ENCODE results near the gene CAPN15.
"Not testable (repeated sequence)": the region's sequence is repeated elsewhere in the genome, so short reads cannot be mapped to it uniquely, and the experiment has no call there.

Gene CAPN15

DNA sequence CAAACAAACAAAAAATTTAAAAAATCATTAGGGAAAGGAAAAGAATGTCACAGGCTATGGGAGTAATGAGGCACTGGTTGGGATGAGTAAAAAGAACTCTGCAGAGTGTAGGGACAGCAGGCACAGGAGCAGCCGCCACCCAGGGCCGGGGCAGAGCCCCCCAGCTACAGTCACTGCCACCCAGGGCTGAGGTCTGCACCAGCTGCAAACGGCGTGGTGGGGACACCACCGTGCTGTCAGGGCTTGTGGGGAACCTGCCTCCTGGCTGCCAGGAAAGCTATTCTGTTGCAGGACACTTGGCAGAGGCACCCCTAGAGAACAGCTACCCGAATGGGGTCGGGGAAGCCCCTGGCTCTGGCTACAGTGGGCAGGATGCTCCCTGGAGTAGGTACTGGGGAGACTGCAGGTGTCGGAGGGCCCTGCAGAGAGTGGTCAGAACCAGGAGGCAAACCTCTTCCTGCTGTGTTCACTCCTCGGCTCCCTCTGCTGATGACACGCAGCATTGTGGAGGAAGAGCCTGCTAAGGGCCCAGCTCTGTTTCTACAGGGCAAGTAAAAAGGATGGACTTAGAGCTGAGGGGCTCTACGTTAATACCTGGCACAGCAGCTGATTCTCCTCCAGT, 32.3 kb upstream of the CAPN15 start:
- Histone ChIP-seq H3K27me3 (ENCODE audit: insufficient read depth, low read length) (no peaks in the 10 kb centered on the region), H3K27ac (ENCODE audit: low read depth, low read length) (no peak overlapping the region), H2AFZ (ENCODE audit: low read length, unreplicated experiment) (no peak overlapping the region), H3K36me3 (ENCODE audit: insufficient read depth, low read length) (no peaks in the 10 kb centered on the region), H3K4me3 (ENCODE audit: low read depth, low read length) (no peak overlapping the region), H3K4me1 (ENCODE audit: control insufficient read depth, insufficient read depth, low read length, unreplicated experiment) (no peaks in the 10 kb centered on the region), H3K79me2 (ENCODE audit: control insufficient read depth, insufficient read depth, low read length, unreplicated experiment) (no peaks in the 10 kb centered on the region)

DNA sequence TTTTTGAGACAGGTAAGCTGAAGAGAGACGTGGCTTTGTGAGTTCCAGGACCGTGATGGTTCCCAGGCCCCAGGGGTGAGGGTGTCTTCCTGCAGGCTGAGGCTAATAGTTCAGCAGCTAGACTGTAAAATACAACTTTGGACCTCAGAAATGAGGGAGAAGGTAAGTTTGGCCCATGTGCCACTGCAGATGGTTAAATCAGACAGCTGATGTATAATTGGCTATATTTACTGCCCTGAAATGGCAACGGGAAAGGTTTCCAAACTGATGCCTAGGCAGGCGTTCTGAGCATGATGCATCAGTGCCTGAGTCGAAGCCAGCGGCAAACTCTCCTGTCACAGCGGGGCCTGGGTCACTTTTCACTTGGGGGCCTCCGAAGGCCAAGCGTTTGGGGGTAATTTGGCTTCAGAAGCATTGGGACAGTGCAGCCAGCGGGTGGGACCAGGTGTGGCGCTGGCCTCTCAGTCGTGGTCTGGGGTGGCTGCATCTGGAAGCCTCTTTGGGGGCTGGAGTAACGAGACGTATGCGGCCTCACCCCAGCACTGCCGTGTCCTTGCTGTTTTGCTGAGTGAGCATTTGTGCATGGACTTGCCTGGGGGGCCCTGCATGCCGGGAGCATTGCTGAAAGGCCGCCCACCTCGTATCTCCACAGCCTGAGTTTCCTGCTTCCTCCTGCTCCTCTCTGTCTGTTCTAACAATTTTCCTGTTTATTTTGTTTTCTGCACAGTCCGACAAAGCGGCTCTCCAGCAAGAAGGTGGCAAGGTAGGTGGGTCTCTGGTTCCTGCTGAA, 31.2 kb upstream of the CAPN15 start:
- Histone ChIP-seq H2AFZ (ENCODE audit: low read length, unreplicated experiment) (no peak overlapping the region), H3K36me3 (ENCODE audit: insufficient read depth, low read length) (no peaks in the 10 kb centered on the region)

DNA sequence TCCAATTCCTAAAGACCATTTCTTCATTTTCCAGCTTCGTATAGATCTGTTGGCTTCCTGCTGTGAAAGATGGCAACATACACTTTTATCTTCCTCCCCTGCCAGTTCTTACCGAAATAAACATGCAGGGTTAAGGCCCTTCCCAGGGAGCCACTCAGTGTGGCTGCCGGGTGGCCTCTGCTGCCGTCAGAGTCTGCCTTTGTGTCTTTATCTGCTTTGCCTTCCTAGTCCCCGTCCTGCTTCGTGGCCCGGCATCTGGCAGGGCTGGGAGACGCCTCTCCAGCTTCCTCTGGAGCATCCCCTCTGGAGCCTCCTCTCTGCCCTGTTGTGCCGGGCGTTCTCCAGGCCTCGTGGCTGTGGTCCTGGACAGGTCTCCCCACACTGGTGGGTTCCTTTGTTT, 30.3 kb upstream of the CAPN15 start:
- Histone ChIP-seq H3K36me3 (ENCODE audit: insufficient read depth, low read length) (no peaks in the 10 kb centered on the region), H3K27ac (ENCODE audit: low read depth, low read length) (no peak overlapping the region), H3K79me2 (ENCODE audit: control insufficient read depth, insufficient read depth, low read length, unreplicated experiment) (no peaks in the 10 kb centered on the region), H3K4me3 (ENCODE audit: low read depth, low read length) (no peak overlapping the region), H3K27me3 (ENCODE audit: insufficient read depth, low read length) (no peaks in the 10 kb centered on the region), H3K4me1 (ENCODE audit: control insufficient read depth, insufficient read depth, low read length, unreplicated experiment) (no peaks in the 10 kb centered on the region), H2AFZ (ENCODE audit: low read length, unreplicated experiment) (no peak overlapping the region)

More for the DNA sequence above, 31.2 kb upstream of the CAPN15 start:
- Histone ChIP-seq H3K79me2 (ENCODE audit: control insufficient read depth, insufficient read depth, low read length, unreplicated experiment) (no peaks in the 10 kb centered on the region), H3K27me3 (ENCODE audit: insufficient read depth, low read length) (no peaks in the 10 kb centered on the region), H3K4me3 (ENCODE audit: low read depth, low read length) (no peak overlapping the region), H3K27ac (ENCODE audit: low read depth, low read length) (no peak overlapping the region), H3K4me1 (ENCODE audit: control insufficient read depth, insufficient read depth, low read length, unreplicated experiment) (no peaks in the 10 kb centered on the region)

GRCh38 chr16:499924-500323, 27.6 kb upstream of the CAPN15 start:
- H3K27ac ChIP-seq (ENCODE audit: low read depth, low read length), result no peak overlapping the region
- H3K36me3 ChIP-seq (ENCODE audit: insufficient read depth, low read length), result no peaks in the 10 kb centered on the region
- H3K4me1 ChIP-seq (ENCODE audit: control insufficient read depth, insufficient read depth, low read length, unreplicated experiment), result no peaks in the 10 kb centered on the region
- H3K4me3 ChIP-seq (ENCODE audit: low read depth, low read length), result no peak overlapping the region
- H2AFZ ChIP-seq (ENCODE audit: low read length, unreplicated experiment), result no peak overlapping the region
- no peaks in the 10 kb centered on the region for H3K27me3 ChIP-seq (ENCODE audit: insufficient read depth, low read length)
- H3K79me2 ChIP-seq (ENCODE audit: control insufficient read depth, insufficient read depth, low read length, unreplicated experiment), result no peaks in the 10 kb centered on the region

DNA sequence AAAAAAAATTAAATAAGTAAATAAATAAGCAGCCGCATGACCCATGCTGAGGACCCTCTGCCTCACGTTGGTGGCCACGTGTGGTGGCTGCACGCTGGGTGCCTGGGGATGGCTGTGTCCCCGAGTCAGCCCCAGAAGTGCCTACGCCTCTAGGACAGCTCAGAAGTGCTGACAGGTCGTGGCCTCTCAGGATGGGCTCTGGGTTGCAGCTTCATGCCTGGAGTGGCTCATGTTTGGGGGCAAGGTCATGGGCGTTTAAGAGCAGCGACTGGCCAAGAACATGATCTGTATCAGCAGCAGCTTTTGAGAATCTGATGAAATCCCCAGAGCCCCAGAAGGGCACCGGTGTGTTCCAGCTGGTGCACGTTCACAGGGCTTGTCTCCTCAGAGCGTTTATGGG, 26.8 kb upstream of the CAPN15 start:
- no peak overlapping the region for H3K4me3 ChIP-seq (ENCODE audit: low read depth, low read length)
- H3K36me3 ChIP-seq (ENCODE audit: insufficient read depth, low read length), result no peaks in the 10 kb centered on the region
- H3K27me3 ChIP-seq (ENCODE audit: insufficient read depth, low read length), result no peaks in the 10 kb centered on the region
- H2AFZ ChIP-seq (ENCODE audit: low read length, unreplicated experiment), result no peak overlapping the region
- no peak overlapping the region for H3K27ac ChIP-seq (ENCODE audit: low read depth, low read length)
- H3K79me2 ChIP-seq (ENCODE audit: control insufficient read depth, insufficient read depth, low read length, unreplicated experiment), result no peaks in the 10 kb centered on the region
- no peaks in the 10 kb centered on the region for H3K4me1 ChIP-seq (ENCODE audit: control insufficient read depth, insufficient read depth, low read length, unreplicated experiment)

DNA sequence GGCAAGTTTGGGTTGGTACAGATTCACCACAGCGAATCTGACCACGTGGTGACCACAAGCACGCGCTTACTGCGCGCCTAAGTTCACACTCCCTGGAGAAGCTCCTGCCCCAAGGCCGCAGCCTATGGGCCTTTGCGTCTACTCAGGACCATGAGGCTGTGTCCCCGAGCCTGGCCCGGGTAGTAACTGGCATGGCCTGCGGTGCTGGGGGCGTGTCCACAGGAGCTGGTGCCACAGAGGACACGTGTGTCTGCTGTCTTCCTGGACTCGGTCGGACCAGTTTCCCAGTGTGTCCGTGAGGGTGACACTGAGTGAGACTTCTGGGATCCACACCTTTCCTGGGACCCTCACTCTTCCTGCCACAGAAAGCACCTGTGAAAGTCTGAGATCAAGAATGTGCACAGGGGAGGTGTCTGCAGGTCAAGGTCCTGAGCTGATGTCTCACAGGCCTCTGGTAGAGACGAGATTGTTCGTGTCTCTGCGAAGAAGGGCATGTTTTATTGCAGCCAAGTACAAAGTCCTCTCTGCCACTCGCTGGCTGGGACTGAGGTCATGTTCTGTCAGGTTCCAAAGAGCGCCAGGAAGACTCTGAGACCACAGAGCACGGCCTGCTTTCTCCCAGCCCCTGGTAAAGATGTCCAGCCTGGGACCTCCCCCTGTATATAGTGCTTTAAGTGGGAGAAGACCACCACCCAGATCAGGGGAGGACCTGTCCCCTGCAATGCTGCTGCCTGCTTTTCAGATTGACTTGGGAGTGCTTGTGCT, 25.2 kb upstream of the CAPN15 start:
- H3K4me1 ChIP-seq (ENCODE audit: control insufficient read depth, insufficient read depth, low read length, unreplicated experiment), result no peaks in the 10 kb centered on the region
- no peaks in the 10 kb centered on the region for H3K27me3 ChIP-seq (ENCODE audit: insufficient read depth, low read length)
- H3K4me3 ChIP-seq (ENCODE audit: low read depth, low read length), result no peak overlapping the region
- no peaks in the 10 kb centered on the region for H3K36me3 ChIP-seq (ENCODE audit: insufficient read depth, low read length)
- H2AFZ ChIP-seq (ENCODE audit: low read length, unreplicated experiment), result no peak overlapping the region
- H3K79me2 ChIP-seq (ENCODE audit: control insufficient read depth, insufficient read depth, low read length, unreplicated experiment), result no peaks in the 10 kb centered on the region
- H3K27ac ChIP-seq (ENCODE audit: low read depth, low read length), result no peak overlapping the region

DNA sequence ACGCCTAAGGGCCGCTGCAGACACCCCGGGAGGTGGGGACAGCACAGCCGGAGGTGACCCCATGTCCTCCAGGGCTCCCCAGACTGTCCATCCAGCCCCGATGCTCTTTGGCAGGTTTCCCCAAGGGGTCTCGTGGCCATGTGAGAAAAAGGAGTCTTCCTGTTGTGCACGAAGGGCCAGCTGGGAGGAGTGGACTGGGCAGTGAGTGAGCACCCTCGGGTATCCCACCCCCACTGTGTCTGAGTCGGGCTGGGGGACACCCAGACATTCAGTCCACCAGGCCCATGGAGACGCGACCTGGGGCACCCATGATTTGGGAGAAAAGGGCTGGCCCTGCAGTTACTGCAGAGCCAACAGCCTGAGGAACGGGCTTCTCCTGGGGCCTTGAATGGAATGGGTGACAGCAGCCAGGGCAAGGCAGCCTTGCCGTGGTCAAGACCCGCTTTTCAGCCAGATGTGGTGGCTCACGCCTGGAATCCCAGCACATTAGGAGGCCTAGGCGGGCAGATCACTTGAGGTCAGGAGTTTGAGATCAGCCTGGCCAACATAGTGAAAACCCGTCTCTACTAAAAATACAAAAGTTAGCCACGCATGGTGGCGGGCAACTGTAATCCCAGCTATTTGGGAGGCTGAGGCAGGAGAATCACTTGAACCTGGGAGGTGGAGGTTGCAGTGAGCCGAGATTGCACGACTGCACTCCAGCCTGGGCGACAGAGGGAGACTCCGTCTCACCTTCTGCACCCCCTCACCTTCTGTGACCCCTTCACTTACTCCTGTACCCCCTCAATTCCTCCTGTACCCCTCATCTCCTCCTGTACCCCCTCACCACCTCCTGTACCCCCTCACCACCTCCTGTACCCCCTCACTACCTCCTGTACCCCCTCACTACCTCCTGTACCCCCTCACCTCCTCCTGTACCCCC, 24.1 kb upstream of the CAPN15 start:
- Histone ChIP-seq H3K27me3 (ENCODE audit: insufficient read depth, low read length) (no peaks in the 10 kb centered on the region), H3K4me3 (ENCODE audit: low read depth, low read length) (no peak overlapping the region), H2AFZ (ENCODE audit: low read length, unreplicated experiment) (no peak overlapping the region), H3K79me2 (ENCODE audit: control insufficient read depth, insufficient read depth, low read length, unreplicated experiment) (no peaks in the 10 kb centered on the region), H3K27ac (ENCODE audit: low read depth, low read length) (no peak overlapping the region), H3K36me3 (ENCODE audit: insufficient read depth, low read length) (no peaks in the 10 kb centered on the region), H3K4me1 (ENCODE audit: control insufficient read depth, insufficient read depth, low read length, unreplicated experiment) (no peaks in the 10 kb centered on the region)

DNA sequence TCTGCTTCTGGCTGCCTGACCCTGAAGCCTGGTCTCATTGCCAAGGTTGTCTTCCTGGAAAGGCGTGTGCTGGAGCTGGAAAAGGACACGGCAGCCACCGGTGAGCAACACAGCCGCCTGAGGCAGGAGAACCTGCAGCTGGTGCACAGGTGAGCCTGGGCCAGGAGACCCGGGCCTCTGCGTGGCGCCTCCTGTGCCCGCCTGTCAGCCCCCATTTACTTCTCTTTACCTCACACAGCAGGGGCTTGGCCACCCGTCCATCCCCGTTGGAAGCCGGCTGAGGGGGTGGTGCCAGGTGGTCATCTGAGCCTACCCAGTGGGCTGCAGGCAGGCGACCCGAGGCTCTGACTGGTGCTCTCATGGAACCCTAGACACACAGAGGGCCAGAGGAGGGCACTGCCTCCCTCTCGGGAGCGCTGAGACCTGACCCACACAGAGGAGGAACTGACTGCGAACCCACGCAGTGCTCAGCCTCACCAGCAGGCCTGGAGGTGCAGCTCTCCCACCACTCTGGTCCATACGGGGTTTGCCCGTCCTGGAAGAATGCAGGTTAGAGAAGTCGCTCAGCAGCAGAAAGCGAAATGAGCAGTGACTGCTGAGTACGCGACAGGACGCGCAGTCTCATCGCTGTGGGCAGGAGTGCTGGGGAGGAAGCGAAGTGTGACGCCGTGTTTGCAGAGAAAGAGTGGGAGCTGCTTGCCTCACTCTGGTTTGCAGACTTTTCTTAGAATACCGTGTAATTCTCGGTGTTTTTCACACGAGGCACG, 21.9 kb upstream of the CAPN15 start:
- Histone ChIP-seq H3K27ac (ENCODE audit: low read depth, low read length) (no peak overlapping the region), H3K4me1 (ENCODE audit: control insufficient read depth, insufficient read depth, low read length, unreplicated experiment) (no peaks in the 10 kb centered on the region), H3K36me3 (ENCODE audit: insufficient read depth, low read length) (no peaks in the 10 kb centered on the region), H2AFZ (ENCODE audit: low read length, unreplicated experiment) (no peak overlapping the region), H3K27me3 (ENCODE audit: insufficient read depth, low read length) (no peaks in the 10 kb centered on the region), H3K4me3 (ENCODE audit: low read depth, low read length) (no peak overlapping the region), H3K79me2 (ENCODE audit: control insufficient read depth, insufficient read depth, low read length, unreplicated experiment) (no peaks in the 10 kb centered on the region)

- no peaks in the 10 kb centered on the region for H3K27me3 ChIP-seq (ENCODE audit: insufficient read depth, low read length)
- H3K79me2 ChIP-seq (ENCODE audit: control insufficient read depth, insufficient read depth, low read length, unreplicated experiment), result no peaks in the 10 kb centered on the region
- H3K4me3 ChIP-seq (ENCODE audit: low read depth, low read length), result no peak overlapping the region
- H3K4me1 ChIP-seq (ENCODE audit: control insufficient read depth, insufficient read depth, low read length, unreplicated experiment), result no peaks in the 10 kb centered on the region
- H3K27ac ChIP-seq (ENCODE audit: low read depth, low read length), result no peak overlapping the region
- H2AFZ ChIP-seq (ENCODE audit: low read length, unreplicated experiment), result no peak overlapping the region
- no peaks in the 10 kb centered on the region for H3K36me3 ChIP-seq (ENCODE audit: insufficient read depth, low read length)
Measured at GRCh38 chr16:506246-506546, 21.3 kb upstream of the CAPN15 start.

- H3K4me1 ChIP-seq (ENCODE audit: control insufficient read depth, insufficient read depth, low read length, unreplicated experiment); H3K27ac ChIP-seq (ENCODE audit: low read depth, low read length); H2AFZ ChIP-seq (ENCODE audit: low read length, unreplicated experiment); H3K4me3 ChIP-seq (ENCODE audit: low read depth, low read length); H3K27me3 ChIP-seq (ENCODE audit: insufficient read depth, low read length); H3K36me3 ChIP-seq (ENCODE audit: insufficient read depth, low read length); H3K79me2 ChIP-seq (ENCODE audit: control insufficient read depth, insufficient read depth, low read length, unreplicated experiment): not testable (repeated sequence)
Measured at GRCh38 chr16:507527-507926, 20.0 kb upstream of the CAPN15 start.

Data from ACC112 (cell line).